ENCODE measurements around the gene NLRC5.

Gene NLRC5

DNA sequence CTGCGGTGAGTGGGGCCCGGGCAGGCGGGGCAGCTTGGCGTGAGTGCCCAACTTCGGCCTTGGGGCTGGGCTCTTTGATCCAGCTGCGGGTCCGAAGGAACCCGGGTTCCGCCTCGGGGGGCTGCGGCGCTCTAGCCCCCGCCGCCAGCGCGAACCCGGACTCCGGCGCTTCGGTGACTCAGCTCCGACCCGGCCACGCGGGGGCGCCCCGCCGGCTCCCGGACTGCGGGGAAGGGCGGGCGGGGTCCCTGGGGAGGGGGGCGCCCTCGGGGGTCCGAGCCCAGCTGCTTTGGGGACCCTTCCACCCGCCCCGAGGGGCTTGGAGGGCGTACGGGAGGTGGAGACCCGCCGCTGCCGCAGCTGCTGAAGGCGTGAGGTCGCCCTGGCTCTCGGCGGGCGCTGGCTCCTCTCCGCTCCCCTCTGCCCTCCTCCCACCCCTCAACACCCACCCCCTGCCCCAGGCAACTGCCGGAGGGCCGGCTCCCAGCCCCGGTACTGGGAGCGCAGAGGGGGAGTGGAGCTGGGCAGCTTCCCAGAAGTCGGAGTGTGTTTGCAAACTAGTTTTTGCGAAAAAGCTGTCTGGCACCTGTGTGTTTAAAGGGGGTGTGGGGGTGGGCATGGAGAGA is 103.5 kb downstream of the NLRC5 start (continued):
- no peak for TF ChIP-seq PRDM6 (tag by site-specific recombination; IDR thresholded peaks at IDR 0.05)
- TF ChIP-seq, protein P1, sequence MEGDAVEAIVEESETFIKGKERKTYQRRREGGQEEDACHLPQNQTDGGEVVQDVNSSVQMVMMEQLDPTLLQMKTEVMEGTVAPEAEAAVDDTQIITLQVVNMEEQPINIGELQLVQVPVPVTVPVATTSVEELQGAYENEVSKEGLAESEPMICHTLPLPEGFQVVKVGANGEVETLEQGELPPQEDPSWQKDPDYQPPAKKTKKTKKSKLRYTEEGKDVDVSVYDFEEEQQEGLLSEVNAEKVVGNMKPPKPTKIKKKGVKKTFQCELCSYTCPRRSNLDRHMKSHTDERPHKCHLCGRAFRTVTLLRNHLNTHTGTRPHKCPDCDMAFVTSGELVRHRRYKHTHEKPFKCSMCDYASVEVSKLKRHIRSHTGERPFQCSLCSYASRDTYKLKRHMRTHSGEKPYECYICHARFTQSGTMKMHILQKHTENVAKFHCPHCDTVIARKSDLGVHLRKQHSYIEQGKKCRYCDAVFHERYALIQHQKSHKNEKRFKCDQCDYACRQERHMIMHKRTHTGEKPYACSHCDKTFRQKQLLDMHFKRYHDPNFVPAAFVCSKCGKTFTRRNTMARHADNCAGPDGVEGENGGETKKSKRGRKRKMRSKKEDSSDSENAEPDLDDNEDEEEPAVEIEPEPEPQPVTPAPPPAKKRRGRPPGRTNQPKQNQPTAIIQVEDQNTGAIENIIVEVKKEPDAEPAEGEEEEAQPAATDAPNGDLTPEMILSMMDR (tag by site-specific recombination; IDR thresholded peaks at IDR 0.05), result peak; percentile 26; the same call in 1 of the 2 replicates

GRCh38 chr16:57093666-57094564 is 104.6 kb downstream of the NLRC5 start:
- Histone ChIP-seq H3K36me3 (ENCODE audit: control insufficient read depth in 2 of 2, insufficient read depth in 1 of 2, low read length in 2 of 2) (no peaks in the 10 kb centered on the region), H3K9me3 (ENCODE audit: control insufficient read depth, insufficient read depth, low read depth, low read length) (no peaks in the 10 kb centered on the region), H3K27ac (ENCODE audit: extremely low read depth, low read depth, low read length) (no peak overlapping the region), H3K4me3 (ENCODE audit: low read depth, low read length) (peak overlapping the region; percentile 64), H3K4me1 (ENCODE audit: control insufficient read depth, insufficient read depth, low read length) (no peaks in the 10 kb centered on the region; the same call in 1 of the 2 replicates)
- ChIA-PET POLR2A (interaction anchor here (0.6 to 1.0 kb wide), 2 partner anchors 9 to 44 kb away, joined by 4 read pairs; no protein-coding TSS in a partner anchor), CTCF (interaction anchor here (0.6 to 3.2 kb wide), 9 partner anchors 7 to 1519 kb away, joined by 3 to 16 read pairs (median 4); partner anchors contain the start of genes PSME3IP1 and RSPRY1)
- TF ChIP-seq KLF1 (tag by site-specific recombination; IDR thresholded peaks at IDR 0.05) (peak; percentile 53; the same call in 1 of the 2 replicates), ZNF660 (tag by site-specific recombination; IDR thresholded peaks at IDR 0.05) (no peak), KLF7 (tag by site-specific recombination; IDR thresholded peaks at IDR 0.05; ENCODE audit: borderline replicate concordance) (0 out of 2 replicates have a peak, but pooled peaks have one; percentile 48)

GRCh38 chr16:57094911-57095310 is 105.6 kb downstream of the NLRC5 start:
- TF ChIP-seq ZNF146 (tag by site-specific recombination; IDR thresholded peaks at IDR 0.05), result no peak
- TF ChIP-seq PRDM1 (tag by site-specific recombination; IDR thresholded peaks at IDR 0.05), result no peak
- no peak for TF ChIP-seq ZNF521 (tag by site-specific recombination; IDR thresholded peaks at IDR 0.05)
- TF ChIP-seq GLIS1 (tag by site-specific recombination; IDR thresholded peaks at IDR 0.05), result no peak
- no peak for TF ChIP-seq ZNF514 (tag by site-specific recombination; IDR thresholded peaks at IDR 0.05)
- TF ChIP-seq ZSCAN5A (tag by site-specific recombination; IDR thresholded peaks at IDR 0.05), result no peak
- Histone ChIP-seq H3K4me1 (ENCODE audit: control insufficient read depth, insufficient read depth, low read length) (no peaks in the 10 kb centered on the region; the same call in 1 of the 2 replicates), H3K27ac (ENCODE audit: extremely low read depth, low read depth, low read length) (no peak overlapping the region), H3K36me3 (ENCODE audit: control insufficient read depth in 2 of 2, insufficient read depth in 1 of 2, low read length in 2 of 2) (no peaks in the 10 kb centered on the region), H3K9me3 (ENCODE audit: control insufficient read depth, insufficient read depth, low read depth, low read length) (no peaks in the 10 kb centered on the region), H3K4me3 (ENCODE audit: low read depth, low read length) (no peak overlapping the region)
- ChIA-PET POLR2A (no interaction called here), CTCF (interaction anchor here (0.7 kb wide), 1 partner anchor 483 kb away, joined by 3 read pairs; no protein-coding TSS in a partner anchor)

- Histone ChIP-seq H3K36me3 (ENCODE audit: control insufficient read depth in 2 of 2, insufficient read depth in 1 of 2, low read length in 2 of 2) (no peaks in the 10 kb centered on the region), H3K4me1 (ENCODE audit: control insufficient read depth, insufficient read depth, low read length) (no peaks in the 10 kb centered on the region; the same call in 1 of the 2 replicates), H3K9me3 (ENCODE audit: control insufficient read depth, insufficient read depth, low read depth, low read length) (no peaks in the 10 kb centered on the region), H3K4me3 (ENCODE audit: low read depth, low read length) (no peak overlapping the region), H3K27ac (ENCODE audit: extremely low read depth, low read depth, low read length) (no peak overlapping the region)
- POLR2A ChIA-PET, result no interaction called here
- TF ChIP-seq SETDB1 (IDR thresholded peaks at IDR 0.05; ENCODE audit: insufficient read length, low read length), result no peak
- no peak for TF ChIP-seq ZNF266 (tag by site-specific recombination; IDR thresholded peaks at IDR 0.05; ENCODE audit: low read depth)
- peak; percentile 65; the same call in 1 of the 2 replicates for TF ChIP-seq ZNF449 (tag by site-specific recombination; IDR thresholded peaks at IDR 0.05)
- CTCF ChIA-PET, result interaction anchor here (2.5 kb wide), 1 partner anchor 12 kb away, joined by 18 read pairs; no protein-coding TSS in a partner anchor
Observed at GRCh38 chr16:57096192-57096591, 106.8 kb downstream of the NLRC5 start.
